ENCODE results near the gene PTAFR.

The PTAFR gene

DNA sequence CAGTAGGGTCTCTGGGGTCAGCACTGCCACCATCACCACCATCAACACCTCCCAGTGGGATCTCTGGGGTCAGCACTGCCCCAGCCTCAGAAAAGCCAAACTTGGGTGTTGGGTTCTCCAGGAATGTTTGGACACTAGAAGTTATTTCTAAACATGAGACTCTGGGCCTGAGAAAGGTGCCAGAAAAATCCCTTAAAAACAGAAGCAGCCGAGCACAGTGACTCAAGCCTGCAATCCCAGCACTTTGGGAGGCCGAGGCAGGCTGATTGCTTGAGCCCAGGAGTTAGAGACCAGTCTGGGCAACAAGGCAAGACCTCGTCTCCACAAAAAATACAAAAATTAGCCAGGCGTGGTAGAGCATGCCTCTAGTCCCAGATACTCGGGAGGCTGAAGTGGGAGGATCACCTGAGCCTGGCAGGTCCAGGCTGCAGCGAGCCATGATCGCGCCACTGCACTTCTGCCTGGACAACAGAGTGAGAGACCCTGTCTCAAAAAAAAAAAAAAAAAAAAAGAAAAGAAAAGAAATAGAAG is 470 bp downstream of the PTAFR start:
- DNase-seq (ENCODE audit: low read depth in 2 of 2) = no peak

DNA sequence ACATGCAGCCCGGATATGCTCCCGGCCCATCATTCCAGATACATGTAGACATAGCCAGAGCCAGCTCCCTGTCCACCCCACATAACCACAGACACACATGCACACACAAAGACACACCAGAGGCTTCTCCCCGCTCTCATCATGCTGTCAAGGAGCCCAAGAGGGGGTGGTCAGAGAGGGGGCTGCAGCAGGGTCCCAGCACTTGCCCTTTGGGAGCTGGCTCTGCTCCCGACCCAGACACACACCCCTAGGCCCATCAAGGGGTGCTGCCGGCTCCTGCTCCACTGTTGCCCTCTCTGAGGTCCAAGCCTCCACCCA is 2.6 kb downstream of the PTAFR start:
- DNase-seq (ENCODE audit: low read depth in 2 of 2) = no peak

DNA sequence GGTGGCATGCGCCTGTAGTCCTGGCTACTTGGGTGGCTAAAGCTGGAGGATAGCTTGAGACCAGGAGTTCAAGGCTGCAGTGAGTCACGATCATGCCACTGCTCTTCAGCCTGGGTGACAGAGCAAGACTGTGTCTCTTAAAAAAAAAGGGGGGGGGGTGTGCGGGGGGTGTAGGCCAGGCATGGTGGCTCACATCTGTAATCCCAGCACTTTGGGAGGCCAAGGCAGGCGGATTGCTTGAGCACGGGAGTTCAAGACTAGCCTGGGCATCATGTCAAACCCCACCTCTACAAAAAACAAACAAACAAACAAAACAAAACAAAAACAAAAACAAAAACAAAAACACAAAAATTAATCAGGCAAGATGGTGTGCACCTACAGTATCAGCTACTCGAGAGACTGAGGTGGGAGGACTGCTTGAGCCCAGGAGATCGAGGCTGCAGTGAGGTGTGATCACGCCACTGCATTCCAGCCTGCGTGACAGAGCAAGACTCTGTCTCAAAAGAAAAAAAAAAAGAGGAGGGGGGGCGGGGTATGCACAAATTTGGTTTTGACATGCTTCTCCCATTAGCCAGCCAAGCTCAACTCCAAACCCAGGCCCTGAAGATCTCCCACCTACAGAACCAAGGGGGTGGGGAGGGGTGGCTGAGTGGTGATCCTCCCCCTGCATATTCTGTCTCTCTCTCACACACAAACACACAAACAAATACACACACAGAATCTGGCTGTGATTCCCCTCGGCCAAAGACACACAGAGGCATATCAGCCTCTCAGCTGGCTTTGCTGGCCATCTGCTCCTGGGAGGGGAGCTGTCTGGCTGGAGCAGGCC is 3.1 kb downstream of the PTAFR start:
- DNase-seq (ENCODE audit: low read depth in 2 of 2) = no peak

DNA sequence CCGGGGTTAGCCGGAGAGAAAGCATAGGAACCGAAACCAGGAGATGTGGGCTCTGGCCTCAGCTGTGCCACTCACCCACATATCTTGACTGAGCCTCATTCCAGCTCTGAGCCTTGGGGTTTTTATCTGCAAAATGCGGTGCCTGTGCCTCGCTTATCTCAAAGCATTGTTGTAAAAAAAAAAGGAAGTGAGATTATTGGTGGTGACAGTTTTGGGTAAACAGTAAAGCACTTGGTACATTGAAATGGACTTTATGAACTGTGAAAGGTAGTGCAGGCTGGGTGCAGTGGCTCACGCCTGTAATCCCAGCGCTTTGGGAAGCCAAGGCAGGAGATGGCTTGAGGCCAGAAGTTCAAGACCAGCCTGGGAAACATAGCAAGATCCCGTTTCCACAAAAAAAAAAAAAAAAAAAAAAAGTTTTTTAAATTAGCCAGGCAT is 3.8 kb downstream of the PTAFR start:
- DNase-seq (ENCODE audit: low read depth in 2 of 2) = no peak

DNA sequence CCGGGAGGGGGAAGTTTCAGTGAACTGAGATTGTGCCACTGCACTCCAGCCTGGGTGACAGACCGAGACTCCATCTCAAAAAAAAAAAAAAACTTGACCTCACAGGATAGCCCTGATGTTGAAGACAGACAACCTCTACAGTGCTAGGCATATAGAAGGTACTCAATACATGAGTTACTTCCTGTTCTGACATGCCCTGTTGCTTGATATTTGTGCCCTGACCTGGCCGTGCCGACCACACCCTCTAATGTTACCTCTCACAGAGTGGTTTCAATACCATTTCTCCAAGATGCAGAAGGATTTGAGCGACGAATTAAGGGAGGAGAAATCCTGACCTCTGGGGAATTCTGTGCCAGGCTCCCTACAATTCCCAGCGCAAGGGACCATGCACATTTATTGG is 5.2 kb downstream of the PTAFR start:
- no peak for DNase-seq (ENCODE audit: low read depth in 2 of 2)

DNA sequence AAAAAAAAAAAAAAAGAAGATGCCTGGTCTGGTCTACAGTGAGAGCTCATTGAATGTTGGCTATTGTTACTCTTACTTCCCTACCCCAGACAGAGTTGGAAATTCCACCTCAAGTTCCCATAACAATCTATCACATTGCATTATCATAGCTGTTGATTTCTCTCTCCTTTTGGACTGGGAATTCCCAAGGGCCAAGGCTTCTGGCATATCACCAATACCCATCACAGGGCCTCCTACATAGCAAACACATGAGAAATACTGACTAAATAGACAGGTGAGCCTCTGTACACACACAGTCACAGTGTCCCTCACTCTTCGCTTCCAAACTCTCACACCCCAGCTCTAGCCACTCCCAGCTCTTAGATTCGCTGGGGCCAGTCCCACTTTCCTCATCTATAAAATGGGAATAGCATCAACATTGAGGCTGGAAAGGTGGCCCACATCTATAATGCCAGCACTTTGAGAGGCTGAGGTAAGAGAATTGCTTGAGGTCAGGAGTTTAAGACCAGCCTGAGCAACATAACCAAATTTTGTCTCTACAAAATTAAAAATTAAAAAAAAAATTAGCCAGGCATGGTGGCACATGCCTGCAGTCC is 6.4 kb downstream of the PTAFR start:
- no peak for DNase-seq (ENCODE audit: low read depth in 2 of 2)

DNA sequence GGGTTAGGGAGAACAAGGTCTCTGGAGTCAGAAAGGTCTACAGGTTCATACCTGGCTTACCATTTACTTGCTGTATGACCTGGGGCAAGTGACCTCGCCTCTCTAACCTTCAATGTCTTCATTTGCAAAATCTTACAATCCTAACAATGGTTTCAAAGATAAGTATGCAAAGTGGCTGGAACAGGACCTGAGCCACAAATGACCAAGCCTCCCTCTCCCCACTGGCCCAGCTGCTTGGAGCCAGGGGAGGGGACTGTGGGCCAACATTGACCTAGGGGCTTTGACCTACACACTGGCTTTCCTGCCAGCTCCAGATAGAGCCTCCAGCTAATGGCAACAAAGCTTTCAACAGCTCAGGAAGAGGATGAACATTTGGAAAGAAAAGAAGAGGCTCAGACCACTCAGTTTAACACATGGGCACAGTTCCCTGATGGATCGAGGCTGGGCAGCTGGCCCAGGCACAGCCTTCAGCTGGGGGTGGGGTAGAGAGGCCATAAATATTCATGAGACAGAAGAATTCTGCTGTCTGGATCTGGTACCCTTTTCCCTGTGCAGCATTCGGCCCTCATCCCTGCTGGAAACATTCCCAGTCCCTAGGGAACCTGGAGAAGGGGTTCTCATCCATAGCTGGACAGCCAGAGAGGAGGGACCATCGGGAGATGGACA is 12.9 kb downstream of the PTAFR start:
- no peak for DNase-seq (ENCODE audit: low read depth in 2 of 2)

DNA sequence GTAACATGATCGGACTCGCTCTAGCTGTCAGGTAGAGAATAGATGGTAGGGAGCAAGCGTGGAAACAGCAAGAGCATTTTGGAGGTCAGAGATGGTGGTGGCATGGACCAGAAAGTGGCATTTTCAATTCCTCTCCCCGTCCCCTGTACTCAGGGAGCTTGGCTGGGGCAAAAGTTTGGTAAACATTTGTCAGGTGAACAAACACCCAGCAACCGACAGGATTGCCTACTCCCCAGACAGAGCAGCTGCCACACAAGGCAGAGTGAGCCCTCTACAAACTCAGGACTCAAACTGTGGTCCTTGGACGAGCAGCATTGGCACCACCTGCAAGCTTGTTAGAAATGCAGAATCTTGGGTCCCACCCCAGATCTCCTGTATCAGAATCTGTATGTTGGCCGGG is 14.3 kb downstream of the PTAFR start:
- no peak for DNase-seq (ENCODE audit: low read depth in 2 of 2)

DNA sequence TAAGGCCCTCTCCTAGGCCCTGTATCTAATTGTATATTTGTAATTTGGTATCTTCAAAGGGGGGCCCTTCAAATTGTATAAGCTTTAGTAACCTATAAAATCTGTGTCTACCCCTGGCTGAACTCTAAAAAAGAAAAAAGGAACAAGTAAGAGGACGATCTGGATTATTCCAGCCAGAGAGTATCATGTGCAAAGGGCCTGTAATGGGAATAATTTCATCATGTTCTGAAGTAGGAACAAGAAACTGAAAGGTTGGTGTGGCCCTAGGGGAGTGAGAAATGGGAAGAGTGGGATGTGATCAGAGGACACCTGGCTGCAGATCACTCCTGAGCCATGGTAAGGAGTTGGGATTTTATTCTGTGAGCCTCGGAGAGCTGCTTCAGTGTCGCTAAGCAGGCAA is 14.7 kb downstream of the PTAFR start:
- no peak for DNase-seq (ENCODE audit: low read depth in 2 of 2)

DNA sequence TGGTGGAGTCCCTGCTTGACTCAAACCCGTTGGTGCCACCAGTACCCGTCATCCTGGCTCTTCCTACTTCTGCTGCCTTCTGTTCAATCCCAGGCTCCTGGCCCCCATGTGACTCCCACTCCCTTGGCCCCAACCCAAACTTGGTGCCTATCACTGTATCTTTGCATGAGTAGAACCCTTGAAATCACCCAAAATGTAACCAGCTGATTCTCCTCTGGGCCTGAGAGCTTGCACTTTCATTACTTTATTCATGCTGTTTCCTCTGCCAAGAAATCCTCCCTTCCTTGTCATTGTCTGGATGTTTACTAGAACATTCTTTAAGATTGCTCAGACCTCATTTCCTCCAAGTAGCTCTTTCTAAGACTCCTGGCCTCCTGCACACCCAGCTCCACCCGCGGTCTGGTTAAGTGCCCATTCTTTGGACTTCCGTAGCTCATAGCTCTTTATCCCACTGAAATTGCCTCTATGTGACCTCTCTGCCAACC is 15.7 kb downstream of the PTAFR start:
- DNase-seq (ENCODE audit: low read depth in 2 of 2) = no peak

DNA sequence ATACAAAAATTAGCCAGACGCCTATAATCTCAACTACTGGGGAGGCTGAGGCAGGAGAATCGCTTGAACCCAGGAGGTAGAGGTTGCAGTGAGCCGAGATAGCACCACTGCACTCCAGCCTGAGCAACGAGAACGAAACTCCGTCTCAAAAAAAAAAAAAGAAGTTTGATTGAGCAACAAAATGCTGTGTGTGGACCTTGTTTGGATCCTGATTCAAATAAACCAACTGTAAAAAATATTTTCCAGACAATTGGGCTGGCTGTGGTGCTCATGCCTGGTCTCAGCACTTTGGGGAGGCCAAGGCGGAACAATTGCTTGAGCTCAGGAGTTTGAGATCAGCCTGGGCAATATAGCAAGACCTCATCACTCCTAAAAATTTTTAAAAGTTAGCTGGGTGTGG is 16.8 kb downstream of the PTAFR start:
- no peak for DNase-seq (ENCODE audit: low read depth in 2 of 2)

DNA sequence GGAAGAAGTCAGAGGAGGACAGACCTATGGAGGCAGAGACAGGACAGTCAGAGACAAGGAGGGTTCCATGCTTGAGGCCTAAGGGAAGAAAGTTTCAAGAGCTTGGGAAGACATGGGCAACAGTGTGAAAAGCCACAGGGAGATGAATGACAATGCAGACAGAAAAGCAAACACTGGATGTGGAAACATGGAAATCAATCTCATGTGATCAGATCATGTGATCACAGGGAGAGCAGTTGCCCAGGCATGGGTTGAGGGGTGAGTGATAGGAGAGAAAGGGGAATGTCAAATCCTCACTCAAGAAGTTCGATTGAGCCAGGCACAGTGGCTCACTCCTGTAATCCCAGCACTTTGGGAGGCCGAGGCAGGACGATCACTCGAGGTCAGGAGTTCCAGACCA is 17.2 kb downstream of the PTAFR start:
- DNase-seq (ENCODE audit: low read depth in 2 of 2) = no peak

DNA sequence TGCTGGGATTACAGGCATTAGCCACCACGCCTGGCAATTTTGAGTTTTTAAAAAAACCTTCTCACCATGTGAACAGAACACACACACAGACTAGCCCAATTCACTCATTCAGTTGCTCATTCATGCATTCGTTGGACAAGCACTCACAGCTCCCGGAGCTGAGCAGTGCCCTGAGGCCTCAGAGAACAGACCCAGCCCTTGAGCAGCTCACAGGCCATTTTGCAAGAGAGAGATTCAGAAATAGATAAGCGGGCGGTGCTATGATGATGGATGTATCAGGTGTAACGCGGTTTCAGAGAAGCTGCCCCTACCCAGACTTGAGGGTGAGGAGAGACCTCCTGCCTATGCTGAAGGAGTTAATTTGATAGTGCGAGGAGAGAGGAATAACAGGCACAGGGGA is 18.6 kb downstream of the PTAFR start:
- DNase-seq (ENCODE audit: low read depth in 2 of 2) = no peak

DNA sequence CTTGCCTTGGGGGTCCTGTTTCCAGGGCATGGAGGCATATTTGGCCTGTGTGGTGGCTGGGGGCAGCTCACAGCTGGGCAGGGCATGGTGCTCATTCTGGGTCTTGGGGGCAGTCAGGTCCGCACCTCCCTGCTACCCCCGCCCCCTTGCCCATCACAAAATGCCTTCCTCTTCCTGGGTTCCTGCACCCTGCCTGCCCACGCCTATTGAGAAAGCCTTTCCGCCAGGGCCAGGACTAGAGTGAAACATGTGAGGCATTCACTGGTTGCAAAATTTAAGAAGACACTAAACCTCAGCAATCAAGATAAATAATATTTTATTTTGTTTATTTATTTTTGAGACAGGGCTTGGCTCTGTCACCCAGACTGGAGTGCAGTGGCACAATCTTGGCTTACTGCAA is 19.7 kb downstream of the PTAFR start:
- DNase-seq (ENCODE audit: low read depth in 2 of 2) = no peak

DNA sequence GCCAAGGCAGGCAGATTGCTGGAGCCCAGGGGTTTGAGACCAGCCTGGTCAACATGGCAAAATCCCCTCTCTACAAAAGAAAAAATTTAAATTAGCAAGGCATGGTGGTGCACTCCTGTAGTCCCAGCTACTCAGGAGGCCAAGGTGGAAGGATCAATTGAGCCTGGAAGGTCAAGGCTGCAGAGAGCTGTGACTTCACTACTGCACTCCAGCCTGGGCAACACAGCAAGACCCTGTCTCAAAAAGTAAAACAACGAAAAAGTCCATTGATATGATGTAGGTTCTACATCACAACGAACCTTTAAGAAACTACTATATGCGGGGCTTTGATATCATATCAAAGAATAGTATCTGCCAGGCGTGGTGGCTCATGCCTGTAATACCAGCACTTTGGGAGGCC is 20.9 kb downstream of the PTAFR start:
- DNase-seq (ENCODE audit: low read depth in 2 of 2) = no peak

DNA sequence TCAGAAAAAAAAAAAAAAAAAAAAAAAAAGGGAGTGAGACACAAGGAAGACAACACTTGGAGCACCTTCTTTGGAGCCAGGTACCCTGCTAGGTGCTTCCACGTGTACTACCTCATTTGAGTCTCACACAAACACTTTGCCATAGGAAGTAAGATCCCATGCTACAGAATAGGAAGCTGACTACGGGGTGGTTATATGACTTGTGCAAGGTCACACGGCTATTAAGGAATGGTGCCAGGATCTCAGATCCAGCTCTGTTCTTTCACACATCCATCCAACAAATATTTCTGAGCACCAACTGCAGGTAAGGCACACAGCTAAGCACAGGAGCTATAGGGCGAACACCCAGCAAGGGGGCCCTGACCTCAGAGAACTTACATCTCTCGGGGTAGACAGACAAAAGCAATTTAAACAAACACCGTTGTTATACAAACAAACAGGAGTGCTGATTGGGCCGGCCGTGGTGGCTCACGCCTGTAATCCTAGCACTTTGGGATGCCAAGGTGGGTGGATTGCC is 22.4 kb downstream of the PTAFR start:
- no peak for DNase-seq (ENCODE audit: low read depth in 2 of 2)

DNA sequence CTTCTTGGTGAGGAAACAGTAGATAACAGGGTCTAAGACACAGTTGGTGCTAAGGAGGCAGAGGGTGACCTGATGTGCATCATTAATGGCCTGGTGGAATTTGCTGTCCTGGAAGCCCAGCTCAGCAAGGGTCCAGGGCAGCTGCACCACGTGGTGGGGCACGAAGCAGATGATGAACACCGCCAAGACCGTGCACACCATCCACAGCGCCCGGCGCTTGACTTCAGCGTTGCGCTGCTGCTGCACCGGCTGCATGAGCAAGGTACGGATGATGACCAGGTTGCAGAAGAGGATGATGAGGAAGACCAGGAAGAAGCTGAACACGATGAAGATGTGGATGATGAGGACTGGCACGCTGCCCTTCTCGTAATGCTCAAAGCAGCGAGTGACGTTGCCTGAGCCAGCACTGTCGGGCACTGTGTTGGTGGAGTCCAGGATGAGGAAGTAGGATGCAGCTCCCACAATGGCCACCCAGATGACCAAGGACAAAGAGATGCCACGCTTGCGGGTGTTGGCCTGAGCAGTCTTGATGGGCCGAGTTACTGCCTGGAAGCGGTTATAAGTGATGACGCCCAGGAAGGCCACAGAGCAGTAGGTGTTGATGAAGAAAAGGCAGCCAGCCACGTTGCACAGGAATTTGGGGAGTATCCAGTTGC is 26.2 kb downstream of the PTAFR start:
- no peak for DNase-seq (ENCODE audit: low read depth in 2 of 2)

DNA sequence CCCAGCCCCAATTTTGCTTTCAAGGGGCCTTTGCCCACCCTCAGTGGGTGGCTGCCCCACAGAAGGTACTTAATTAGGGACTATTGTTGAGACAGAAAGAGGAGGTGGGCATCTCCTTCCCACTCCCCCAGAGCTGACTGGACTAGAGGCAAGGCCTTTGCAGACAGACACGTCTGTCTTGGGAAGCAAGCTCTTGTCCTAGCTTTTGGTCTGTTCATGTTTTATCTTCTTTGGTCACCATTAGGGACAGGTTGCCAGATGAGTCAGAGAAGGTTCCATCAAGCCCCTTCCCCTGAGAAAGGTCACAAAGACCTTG is 27.7 kb downstream of the PTAFR start:
- no peak for DNase-seq (ENCODE audit: low read depth in 2 of 2)

DNA sequence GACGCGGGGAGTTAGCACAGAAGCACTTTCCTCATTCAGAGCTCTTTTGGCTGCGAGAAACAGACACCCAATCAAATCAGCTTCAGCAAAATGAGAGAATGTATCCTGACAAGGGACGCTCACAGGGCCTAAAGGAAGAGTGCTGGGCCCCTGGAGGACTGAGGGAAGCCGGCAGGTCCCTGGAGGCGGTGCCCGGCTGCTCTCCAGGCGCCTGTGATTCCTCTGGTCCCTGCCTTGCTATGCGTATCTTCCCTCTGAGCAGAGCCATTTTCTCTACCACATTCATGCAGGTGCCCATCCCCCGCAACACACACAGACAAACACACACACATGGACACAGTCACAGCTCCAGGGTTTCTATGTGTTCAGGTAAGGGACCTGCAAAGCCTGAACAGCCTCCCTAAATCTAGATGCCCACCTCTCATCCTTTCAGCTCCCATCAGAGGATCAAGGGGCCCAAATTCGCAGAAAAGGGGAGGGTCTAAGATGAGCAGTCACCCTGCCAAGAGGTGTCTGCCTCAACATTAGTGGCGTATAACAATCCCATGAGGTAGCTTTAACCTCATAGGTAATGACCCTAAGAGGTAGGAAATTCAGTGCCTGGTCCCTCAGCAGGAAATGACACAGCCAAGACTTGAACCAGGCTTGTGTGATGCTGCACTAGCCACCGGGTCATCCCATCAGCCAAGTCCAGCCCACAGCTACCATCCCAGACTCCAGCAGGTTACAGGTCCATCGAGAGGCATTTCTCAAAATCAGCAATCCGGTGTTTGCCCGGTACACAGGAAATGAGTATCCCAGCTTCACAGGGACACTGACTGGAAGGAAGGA is 29.0 kb downstream of the PTAFR start:
- DNase-seq (ENCODE audit: low read depth in 2 of 2) = no peak

DNA sequence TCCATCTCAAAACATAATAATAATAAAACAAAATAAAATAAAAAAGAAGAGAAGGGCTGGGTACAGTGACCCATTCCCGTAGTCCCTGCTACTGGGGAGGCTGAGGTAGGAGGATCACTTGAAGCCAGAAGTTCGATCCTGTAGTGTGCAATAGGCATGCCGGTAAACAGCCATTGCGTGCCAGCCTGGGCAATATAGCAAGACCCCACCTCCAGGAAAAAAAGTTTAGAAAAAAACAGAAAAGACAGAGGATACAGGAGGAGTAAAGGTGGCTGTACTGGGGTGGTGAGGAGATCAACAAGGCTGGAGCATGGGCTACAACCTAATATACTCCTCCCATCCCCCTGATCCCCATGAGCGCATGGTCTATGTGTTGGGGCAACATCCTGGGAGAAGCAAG is 30.8 kb downstream of the PTAFR start:
- DNase-seq (ENCODE audit: low read depth in 2 of 2) = no peak

Measured in fibroblast of skin of left biceps (primary cell).